NCI-H82 treated with DMSO at 0.1 percent for 48 hours (cell line): ENCODE data around the gene SUGCT.

Experiments
- DNase-seq: peaks from one replicate; lab custom pipeline; 2025; ENCODE audit not compliant: unreplicated experiment; lab: John Stamatoyannopoulos, UW

The SUGCT gene

DNA sequence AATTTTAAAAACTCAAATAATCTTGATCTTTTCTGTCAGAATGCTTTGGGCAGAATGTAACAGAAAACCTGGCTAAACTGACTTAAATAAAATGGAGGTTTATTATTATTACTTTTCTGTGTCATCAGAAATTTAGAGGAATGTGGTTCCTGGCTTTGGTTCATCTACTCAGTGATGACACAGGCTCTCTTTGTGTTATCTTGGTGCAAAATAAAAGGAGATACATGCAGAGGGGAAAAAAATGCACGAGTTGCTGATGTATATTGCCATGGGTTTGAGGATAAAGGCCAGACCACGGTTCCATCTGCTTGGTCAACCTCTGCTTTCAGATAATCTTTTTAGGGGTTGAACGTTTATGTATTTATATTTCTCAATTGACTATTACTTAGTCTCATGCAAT lies 181.4 kb downstream of the SUGCT start:
- DNase-seq, result no peak

DNA sequence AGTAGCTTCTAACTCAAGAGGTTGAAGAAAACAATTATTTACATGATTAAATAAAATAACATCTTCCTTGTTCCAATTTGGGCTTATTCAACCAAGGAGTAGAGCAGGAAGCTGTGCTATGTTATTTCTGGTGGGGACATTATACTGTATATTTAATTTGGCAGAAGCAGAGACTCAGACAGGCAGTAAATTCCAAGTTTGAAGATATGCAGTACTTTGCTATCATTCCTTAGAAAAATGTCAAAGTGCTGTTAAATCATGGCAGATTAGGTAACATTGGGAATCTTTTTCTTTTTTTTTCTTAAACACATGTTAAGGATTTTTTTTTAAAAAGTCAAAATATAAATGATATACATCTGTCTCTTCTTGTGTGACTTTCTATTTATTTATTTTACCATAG lies 190.1 kb downstream of the SUGCT start:
- DNase-seq, result no peak

DNA sequence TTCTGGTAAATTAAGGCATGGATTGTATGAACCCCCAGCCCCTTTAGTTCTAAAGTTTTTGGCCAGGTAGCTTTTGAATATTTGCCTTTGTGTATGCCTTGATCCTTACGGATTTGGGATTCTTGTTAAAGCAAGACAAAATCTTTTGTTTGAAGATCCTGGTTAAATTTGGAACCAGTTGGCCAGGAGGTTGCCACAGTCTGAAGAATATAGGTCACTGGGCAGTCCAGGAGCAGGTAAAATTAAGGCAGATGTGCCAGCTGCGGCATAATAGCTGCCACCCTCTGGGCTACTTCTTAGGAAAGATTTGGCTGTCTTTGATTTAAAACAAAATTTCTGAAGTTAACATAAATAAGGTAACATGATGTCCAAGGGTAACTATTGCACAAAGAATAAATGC lies 192.3 kb downstream of the SUGCT start:
- DNase-seq, result no peak

DNA sequence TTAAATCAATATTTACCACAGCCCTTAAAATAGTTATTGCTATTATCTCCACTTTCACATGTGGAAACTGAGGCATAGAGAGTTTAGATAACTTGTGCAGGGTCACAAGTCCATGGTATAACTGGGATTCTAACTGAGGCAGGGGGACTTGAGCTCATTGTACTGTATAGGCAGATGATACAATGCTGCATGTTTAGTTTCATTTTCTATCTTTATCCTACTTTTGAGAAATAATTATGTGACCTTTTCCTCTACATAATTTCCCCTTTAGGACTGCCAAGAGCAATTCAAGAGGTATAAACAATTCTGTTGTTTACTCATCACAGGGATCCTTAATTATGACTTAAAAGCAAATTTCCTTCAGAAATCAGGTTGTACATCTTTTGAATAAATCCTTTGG lies 193.1 kb downstream of the SUGCT start:
- DNase-seq, result no peak

DNA sequence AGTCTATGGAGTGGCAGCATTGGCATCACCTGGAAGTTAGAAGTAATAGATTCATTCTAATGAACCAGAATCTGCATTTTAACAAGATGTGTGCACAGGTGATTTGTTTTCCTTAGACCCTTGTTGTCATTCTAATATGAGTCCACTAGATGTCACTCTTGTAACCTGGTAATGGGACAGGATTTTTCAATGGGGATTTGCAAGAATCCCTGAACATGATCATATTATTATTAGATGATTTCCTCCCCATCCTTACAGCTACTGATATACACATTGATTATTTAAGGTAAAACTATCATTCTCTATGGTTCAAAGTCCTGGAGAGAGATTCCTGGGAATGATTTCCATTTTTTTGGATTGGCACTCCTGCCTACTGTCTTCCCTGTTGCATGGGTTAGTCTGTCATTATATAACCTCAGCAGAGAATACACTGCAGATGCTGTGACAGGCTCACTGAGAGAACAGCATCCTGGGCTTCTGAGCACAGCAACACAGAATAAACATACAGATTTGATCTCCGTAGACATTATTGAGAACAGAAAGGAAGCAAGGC lies 194.9 kb downstream of the SUGCT start:
- DNase-seq, result no peak

DNA sequence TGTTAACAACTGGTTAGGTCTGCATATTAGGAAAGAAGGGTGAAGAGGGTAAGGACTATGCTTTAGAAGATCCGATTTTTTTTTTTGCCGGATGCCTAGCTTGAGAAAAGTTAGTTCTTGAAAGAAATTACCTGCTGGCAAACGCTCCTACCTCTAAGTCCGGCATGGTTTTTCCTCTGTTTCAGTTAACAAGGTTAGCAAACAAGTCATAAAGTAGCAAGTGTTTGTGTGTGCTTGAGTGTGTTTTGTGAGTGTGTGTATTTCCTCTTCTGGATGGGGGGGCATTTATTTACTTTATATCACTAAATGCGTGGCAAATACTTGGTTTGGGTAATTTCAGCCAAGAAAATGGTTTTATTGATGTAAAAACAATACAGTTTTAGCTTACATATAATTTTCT lies 195.6 kb downstream of the SUGCT start:
- no peak for DNase-seq

DNA sequence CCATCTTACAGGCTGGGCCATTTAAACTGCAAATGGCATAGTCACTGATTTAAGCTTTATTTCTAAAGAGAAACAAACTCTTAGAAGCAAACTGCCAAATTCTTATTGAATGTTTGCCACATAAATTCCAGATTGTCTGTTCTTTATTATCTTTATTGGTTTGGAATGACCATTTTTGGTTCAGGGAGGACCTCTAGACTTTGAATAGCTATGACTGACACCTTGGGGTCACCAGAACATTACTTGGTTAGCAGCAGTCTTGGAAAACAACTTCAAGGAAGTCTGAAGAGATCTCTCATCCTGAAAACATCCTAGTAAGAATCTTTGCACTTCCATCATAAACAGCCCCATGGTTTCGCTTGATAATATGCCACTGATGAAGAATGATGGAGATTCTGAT lies 197.1 kb downstream of the SUGCT start:
- no peak for DNase-seq

DNA sequence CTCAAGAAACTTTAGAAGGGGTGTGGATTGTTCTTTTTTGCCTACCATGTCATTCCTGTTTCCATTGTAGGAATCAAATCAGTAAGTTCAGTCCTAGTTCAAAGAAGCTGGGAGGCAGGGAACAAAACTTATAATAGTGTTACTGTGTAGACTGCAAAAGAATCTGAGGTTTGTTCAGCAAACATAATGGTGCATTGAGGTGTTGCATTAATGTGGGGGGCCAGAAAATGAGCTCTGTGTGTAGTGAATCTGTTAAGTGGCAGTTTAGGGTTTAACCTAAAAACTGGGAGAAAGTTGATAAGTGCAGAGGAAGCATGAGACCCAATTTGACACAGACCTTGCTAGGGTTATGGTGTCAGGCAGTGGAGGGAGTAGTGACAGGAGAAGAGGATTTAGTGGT lies 197.7 kb downstream of the SUGCT start:
- no peak for DNase-seq

DNA sequence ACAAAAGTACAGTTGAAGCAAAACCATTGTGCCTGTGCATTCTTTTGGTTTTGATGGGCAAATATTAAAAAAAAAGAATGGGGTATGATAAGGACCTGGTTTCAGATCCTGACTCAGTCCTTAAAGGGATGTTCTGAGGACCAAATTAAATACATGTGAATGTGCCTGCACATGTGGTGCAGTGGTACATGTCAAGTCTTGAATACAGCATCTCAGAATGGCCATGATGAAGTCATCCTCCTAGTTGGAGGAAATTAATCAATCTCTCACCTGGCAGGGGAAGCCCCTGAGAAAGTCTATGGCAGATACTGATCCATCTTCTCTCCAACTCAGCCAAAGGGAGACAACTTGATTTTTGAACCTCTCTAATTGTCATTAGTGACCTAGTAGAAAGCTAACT lies 207.0 kb downstream of the SUGCT start:
- no peak for DNase-seq

DNA sequence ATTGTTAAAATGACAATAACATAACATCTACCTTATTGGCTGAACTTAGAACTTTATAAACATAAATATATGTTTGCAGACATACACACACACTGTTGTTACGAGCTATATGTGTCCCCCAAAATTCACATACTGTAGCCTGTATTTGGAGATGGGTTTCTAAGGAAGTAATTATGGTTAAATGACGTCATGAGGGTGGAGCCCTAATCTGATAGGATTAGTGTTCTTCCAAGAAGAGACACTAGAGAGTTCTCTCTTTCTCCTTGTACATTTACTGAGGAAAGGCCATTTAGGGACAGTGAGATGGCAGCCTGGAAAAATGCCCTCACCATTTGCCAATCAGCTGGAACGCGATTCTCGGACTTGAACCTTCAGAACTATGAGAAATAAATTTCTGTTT lies 211.7 kb downstream of the SUGCT start:
- no peak for DNase-seq

DNA sequence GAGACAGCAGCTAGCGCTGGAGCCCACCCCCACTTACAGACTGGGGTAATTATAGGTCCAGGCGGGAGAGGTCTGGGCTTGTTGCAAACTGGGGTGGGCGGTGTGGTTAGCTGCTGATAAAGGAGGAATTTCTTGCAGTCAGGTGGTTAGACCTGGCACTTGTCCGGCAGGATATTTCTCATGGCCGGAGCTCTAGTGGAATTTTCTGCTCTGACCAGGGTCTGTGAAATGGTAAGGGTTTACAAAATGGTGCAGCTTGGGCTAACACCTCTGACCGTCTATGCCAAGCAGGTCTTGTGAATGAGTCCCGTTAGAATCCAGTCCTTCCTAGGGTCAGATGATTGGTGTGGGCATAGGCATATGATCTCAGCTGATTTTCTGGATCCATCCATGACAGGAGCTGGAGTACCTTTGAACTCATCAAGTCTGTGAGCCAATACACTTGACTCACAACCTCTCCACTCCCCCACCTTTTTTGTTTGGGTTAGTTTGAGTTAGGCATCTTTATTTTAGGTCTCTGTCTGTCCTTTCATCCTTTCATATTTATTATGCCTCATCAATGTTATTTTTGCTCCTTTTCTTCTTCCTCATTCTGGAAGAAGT lies 213.4 kb downstream of the SUGCT start:
- DNase-seq, result no peak

DNA sequence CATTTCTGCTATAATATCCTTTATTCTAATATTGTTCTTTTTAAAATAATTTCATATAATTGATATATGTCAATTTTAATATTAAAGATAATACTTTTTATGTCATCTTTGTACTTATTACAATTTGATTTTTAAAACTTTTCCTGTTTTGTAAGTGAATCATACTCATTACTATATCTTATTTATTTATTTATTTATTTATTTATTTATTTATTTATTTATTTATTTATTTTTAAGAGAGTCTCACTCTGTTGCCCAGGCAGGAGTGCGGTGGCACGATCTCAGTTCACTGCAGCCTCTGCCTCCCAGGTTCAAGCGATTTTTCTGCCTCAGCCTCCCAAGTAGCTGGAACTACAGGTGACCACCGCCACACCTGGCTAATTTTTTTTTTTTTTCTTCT lies 215.3 kb downstream of the SUGCT start:
- DNase-seq, result no peak

DNA sequence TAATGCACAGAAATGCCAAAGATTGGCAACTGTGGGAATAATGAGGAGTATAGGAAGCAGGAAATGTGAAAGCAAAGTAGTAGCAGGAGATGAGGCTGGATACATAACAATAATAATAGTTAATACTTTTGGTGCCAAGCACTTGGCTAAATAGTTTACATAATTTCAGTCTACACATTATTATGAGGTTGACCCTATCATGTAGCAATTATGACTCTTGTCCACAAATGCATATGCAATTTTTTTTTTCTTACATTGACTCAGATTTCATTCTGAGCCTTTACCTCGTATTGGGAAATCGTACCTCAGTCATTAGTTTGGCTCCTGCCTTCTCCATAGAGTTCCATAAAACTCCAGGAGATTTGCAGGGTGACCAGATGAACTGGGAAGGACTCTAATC lies 219.9 kb downstream of the SUGCT start:
- DNase-seq, result no peak

DNA sequence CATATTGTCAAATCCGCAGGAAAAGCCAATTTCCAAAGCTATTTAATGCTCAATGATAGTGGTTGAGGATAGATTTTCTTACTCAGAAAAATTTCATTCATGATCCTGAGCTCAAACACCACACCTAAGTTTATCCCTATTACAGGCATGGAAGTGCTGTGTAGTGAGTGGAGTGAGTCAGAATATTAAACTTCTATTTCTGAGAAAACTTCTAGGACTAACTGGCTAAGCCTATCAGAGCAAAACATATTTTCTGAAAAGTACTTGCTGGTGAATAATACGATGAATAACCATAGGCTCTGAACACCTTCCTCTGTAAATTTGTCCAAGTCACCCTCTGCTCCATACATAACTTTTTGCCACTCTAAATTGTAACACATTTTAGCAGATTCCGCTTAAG lies 221.5 kb downstream of the SUGCT start:
- DNase-seq, result no peak

DNA sequence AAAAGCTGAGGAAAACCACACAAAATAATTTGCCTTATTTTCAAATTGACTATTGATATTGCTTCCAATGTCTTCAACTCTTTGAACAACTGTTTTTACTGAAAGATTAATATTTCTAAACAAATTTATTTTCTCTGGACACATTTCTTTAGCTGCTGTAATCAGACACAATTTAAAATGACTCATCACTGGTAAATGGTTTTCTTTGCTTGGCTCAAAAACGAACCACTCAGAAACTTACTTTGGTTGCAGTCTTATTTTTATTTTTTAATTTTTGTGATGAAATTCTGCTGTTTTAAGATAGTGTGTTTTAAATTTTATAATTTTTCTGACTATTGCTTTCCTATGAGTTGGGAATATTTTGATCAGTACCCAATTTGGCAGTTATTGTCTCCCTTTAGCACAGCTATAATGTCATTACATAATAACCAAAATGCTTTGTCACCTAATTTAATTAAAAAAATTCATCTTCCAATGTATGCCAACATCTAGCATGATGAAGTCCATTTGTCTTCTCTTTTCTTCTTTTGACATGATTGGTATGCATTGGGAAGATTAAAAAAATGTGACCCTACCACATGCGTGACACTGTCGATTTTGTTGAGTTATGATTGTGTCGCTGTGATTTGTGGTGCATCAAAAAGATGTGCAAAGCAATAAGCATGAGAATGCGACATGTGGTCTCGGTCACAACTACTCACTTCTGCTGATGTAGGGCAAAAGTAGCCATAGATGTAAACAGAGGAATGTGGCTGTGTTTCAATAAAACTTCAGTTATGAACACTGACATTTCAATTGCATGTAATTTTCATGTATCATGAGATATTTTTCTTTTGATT lies 222.3 kb downstream of the SUGCT start:
- DNase-seq, result no peak

DNA sequence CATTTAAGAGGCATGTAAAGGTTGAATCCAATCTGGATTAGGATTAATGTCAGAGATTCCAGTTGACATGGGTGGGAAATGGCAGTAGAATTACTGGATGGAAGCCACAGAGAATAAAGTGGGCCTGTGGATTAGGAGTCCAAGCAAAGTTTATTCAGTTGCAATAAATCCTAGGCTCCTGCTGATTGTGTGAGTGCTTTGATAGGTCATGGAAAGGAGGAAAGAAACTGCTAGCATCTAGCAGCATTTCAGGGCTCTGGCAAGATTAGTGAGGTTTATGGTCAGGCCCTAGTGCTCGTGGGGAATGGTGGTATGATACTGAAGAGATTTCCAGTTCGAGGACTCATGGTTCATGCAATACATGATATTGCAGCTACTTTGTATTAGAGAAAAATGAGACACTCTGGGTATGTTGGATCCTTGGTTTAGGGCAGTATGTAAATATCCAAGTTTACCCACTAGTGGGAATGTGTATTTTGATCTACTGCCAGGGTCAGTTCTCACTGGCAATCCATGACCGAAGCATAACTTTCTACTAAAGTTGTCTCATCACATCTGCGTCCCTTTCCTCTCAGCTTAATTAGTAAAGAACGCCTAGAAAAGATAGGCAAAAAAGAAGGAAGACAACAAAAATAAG lies 235.0 kb downstream of the SUGCT start:
- DNase-seq, result no peak

DNA sequence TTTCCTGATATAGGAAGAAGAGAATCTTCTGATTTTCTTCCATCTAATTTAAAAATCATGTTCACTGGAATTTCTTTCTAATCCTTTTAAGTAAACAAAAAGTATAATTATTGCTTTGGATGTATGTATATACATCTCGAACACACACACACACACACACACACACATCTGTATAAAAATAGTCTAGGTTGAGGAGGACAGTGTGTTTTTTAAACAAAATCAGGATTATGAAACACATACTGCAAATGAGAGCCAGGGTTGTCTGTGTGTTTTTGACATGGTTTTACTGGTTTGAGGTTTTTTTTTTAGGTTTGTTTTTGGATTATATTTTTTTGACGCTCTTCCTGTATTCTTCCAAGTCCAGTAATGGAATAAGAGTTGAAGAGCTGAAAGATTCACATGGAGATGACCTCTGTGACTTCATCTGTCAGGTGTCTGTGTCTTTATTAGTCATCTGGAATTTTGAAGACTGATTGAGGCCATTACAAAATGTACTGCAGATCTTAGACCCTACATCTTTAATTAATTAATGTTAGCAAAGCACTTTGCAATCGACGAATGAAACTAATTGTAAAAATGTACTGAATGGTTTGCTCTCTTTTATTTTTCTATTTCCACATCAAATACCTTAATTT lies 237.1 kb downstream of the SUGCT start:
- no peak for DNase-seq

DNA sequence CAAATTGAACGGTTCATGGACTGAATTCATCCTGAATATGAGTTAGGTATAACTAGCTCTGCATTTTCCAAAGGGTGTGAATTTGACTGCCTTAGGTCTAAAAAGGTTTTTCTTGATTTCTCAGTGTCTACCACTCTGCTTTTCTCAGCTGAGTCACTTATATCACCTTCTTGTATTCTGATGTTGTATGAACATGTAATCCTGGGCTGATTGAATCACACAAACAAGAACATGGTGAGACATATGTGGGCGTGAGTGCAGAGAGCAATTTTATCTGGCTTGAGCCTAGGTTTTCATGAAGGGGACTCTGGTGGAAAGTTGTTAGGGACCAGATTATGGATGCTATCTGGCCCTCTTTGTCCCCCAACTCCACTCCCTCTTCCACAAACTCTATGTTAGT lies 239.8 kb downstream of the SUGCT start:
- no peak for DNase-seq

DNA sequence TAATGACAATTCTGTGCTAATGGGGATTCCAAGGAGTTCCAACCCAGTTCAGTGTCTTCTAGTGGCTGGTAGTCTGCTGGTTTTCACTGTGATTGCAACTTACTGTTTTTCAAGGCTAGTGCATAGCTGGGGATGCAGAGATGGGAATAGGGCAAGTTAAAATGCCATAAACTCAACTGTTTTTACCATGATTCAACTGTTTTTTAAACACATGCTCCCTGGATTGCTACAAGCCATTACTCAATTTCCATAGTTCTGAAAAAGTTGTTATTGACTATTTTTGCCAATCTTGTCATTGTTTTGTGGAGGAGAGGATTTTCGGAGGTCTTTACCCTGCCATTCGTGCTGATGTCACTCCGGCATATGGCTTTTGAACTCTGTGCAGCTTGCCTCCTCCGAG lies 245.3 kb downstream of the SUGCT start:
- no peak for DNase-seq

DNA sequence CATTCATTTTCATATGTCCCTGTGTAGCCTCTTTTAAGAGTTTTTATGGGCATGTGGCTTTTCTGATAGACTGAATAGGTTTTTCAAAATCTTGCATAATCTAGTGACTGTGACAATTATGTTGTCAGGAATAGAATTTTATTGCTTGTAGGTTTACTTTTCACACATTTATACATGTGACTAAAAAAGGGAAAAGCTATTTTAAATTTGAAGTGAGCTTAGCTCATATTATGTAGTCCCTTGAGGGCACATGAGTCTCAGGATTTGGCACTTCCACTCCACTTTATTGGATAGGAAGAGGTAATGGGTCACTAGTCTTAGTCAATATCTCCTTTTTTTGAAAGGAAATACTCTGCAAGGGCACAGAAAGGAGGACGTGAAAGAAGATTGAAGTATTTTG lies 247.3 kb downstream of the SUGCT start:
- no peak for DNase-seq

DNA sequence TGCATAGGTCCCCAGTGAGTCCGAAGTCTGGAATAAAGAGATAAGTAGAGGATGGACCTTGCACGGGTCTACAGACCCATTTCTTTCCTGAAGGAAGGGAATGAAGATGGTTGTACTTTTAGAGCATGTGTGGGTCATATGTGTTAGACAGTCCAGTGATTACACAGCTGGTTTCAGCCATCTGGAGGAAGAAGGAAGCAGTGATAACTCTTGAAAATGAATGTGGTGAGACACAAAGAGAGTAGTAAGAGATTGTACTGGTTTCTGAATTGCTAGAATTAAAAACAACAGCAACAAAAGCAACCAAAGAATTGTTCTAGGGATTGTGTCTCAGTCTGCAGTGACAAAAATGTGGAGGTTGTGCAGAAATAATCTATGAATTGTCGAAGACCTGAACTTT lies 258.9 kb downstream of the SUGCT start:
- DNase-seq, result no peak

DNA sequence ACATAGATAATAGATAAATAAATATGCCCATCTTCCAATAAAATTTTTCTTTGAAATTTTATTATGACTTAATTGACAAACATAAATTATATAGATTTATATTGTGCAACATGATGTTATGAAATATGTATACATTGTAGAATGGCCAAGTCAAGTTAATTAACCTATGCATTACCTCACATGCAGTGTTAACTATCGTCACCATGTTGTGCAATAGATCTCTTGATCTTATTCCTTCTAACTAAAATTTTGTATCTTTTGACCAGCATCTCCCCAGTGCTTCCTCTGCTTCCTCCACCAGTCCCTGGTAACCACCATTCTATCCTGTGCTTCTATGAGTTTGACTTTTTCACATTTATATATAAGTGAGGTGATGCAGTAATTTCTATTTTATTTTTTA lies 259.6 kb downstream of the SUGCT start:
- no peak for DNase-seq
